Measurements from ENCODE around the gene CCDC50. TPM values are rescaled to one million over a fixed set of nuclear protein-coding genes. Genes with fewer than 3 reads are reported as not detected.

Gene CCDC50
- total and polyA plus RNA-seq, 2 of the 8 experiments (the other 6 are each of a cell fraction or from before 2014, with no cell fraction given): 7.3 to 19.2 TPM

- 0 out of 2 replicates have a peak, but pooled peaks have one; percentile 64 for TF ChIP-seq TCF12 (IDR thresholded peaks at IDR 0.05; ENCODE audit: low read depth, low read length)
- TF ChIP-seq BCL11A (IDR thresholded peaks at IDR 0.05; ENCODE audit: low read depth in 2 of 2, low read length in 2 of 2): no peak
- TF ChIP-seq RNF2 (IDR thresholded peaks at IDR 0.05; ENCODE audit: borderline replicate concordance, low read depth, low read length, missing control alignments, poor library complexity, severe bottlenecking): no peak
- no peak for TF ChIP-seq ZNF274 (IDR thresholded peaks at IDR 0.05; ENCODE audit: borderline replicate concordance, extremely low read depth, low read length)
- peak; percentile 76 for TF ChIP-seq CREB1 (IDR thresholded peaks at IDR 0.05)
- TF ChIP-seq ASH2L (IDR thresholded peaks at IDR 0.05; ENCODE audit: low read length): peak; percentile 94
- TF ChIP-seq SIX5 (IDR thresholded peaks at IDR 0.05; ENCODE audit: low read depth, low read length): no peak
- TF ChIP-seq EGR1 (IDR thresholded peaks at IDR 0.05; ENCODE audit: borderline replicate concordance, low read depth, low read length): peak; percentile 58; the same call in 1 of the 2 replicates
- peak; percentile 43; the same call in 1 of the 2 replicates for TF ChIP-seq MAX (IDR thresholded peaks at IDR 0.05)
- TF ChIP-seq CBX5 (IDR thresholded peaks at IDR 0.05; ENCODE audit: low read depth, low read length): no peak
- peak in 1 of 2 experiments; percentile 28; a peak in 1 of 4 replicates for TF ChIP-seq HDAC2 (IDR thresholded peaks at IDR 0.05; ENCODE audit: borderline replicate concordance in 1 of 2, low read depth in 2 of 2, low read length in 2 of 2)
- TF ChIP-seq HDAC6 (IDR thresholded peaks at IDR 0.05; ENCODE audit: low read depth, low read length): no peak
- no peak for TF ChIP-seq SP4 (IDR thresholded peaks at IDR 0.05; ENCODE audit: low read length)
- TF ChIP-seq EP300 (IDR thresholded peaks at IDR 0.05; ENCODE audit: borderline replicate concordance in 1 of 2, low read depth in 2 of 2, low read length in 2 of 2): 0 out of 3 replicates have a peak, but pooled peaks of 1 of the 2 experiments have one; percentile 26
- 0 out of 2 replicates have a peak, but pooled peaks have one; percentile 30 for TF ChIP-seq TEAD4 (IDR thresholded peaks at IDR 0.05; ENCODE audit: low read depth, low read length)
- no peak for TF ChIP-seq SUZ12 (IDR thresholded peaks at IDR 0.05; ENCODE audit: low read length)
- TF ChIP-seq CTBP2 (IDR thresholded peaks at IDR 0.05; ENCODE audit: borderline replicate concordance, insufficient read depth, insufficient read length, low read length): no peak
- no peak for TF ChIP-seq RXRA (IDR thresholded peaks at IDR 0.05; ENCODE audit: insufficient read depth, low read depth, low read length)
- TF ChIP-seq TAF7 (optimal IDR thresholded peaks at IDR 0.05; ENCODE audit: borderline replicate concordance, low read depth, low read length): peak; percentile 49
- 0 out of 2 replicates have a peak, but pooled peaks have one; percentile 17 for TF ChIP-seq SP1 (IDR thresholded peaks at IDR 0.05; ENCODE audit: low read depth, low read length)
- no peak for TF ChIP-seq ATF3 (IDR thresholded peaks at IDR 0.05; ENCODE audit: insufficient read depth, low read depth, low read length)
- no peak for TF ChIP-seq JUND (IDR thresholded peaks at IDR 0.05; ENCODE audit: low read length)
- TF ChIP-seq POU5F1 (IDR thresholded peaks at IDR 0.05; ENCODE audit: low read depth, low read length): no peak
Measured at GRCh38 chr3:191328962-191329653, at the start of gene CCDC50 (continued).

Measured in H1 (cell line).